Neural cell (in vitro differentiated cells): ENCODE data around the gene MPEG1.

ENCODE experiments used
- CTCF ChIP-seq: fragments of 450-650 bp; IDR thresholded peaks from 2 replicates; pipeline ENCODE4 v1.5.1; 2014; ENCODE audit warnings: antibody characterized with exemption, mild to moderate bottlenecking, moderate library complexity; ENCODE audit not compliant: poor library complexity, severe bottlenecking
- EP300 ChIP-seq: fragments of 450-650 bp; conservative IDR thresholded peaks from 2 replicates; pipeline ENCODE4 v1.6.1; 2014; ENCODE audit warnings: antibody characterized with exemption, mild to moderate bottlenecking, moderate library complexity; ENCODE audit not compliant: poor library complexity, severe bottlenecking
- EZH2 ChIP-seq: fragments of 200-600, 300-800 bp; shearing (Covaris generic), sonication (generic); IDR thresholded peaks from 2 replicates; pipeline ENCODE4 v1.6.1; 2014; ENCODE audit warnings: antibody characterized with exemption, low read length, borderline replicate concordance, mild to moderate bottlenecking; ENCODE audit not compliant: insufficient read depth, poor library complexity, severe bottlenecking
- REST ChIP-seq: IDR thresholded peaks from 2 replicates; pipeline ENCODE4 v1.6.1; 2012; ENCODE audit warnings: borderline replicate concordance
- SMC3 ChIP-seq: fragments of 450-650 bp; conservative IDR thresholded peaks from 2 replicates; pipeline ENCODE4 v1.6.1; 2014; ENCODE audit warnings: antibody characterized with exemption, mild to moderate bottlenecking, moderate library complexity; ENCODE audit not compliant: poor library complexity
- TAF1 ChIP-seq: IDR thresholded peaks from 2 replicates; pipeline ENCODE4 v1.6.1; 2012; ENCODE audit warnings: low read depth

GRCh38 chr11:59185386-59185945 lies 27.3 kb downstream of the MPEG1 start:
- TF ChIP-seq CTCF (no peak), EZH2 (no peak), TAF1 (no peak), REST (no peak), SMC3 (no peak), EP300 (no peak)
